A673 (cell line): ENCODE data around the gene XYLB. TPM values are rescaled to one million over a fixed set of nuclear protein-coding genes. Genes with fewer than 3 reads are reported as not detected.

Source experiments
- BruUV-seq: library from RNA; stranded (reverse); fragments of 400-500 nt; replicated peaks from 2 replicates; lab custom pipeline; 2021; lab: Mats Ljungman, UMichigan
- CTCF ChIA-PET: fragments of 300-600 bp; sonication (Branson Sonifier 250); formaldehyde crosslinking; loops from one replicate; lab custom pipeline; 2022; ENCODE audit warnings: antibody characterized with exemption; lab: Charles Lee
- POLR2A ChIA-PET: fragments of 300-600 bp; sonication (Branson Sonifier 250); formaldehyde crosslinking; loops from one replicate; lab custom pipeline; 2022; ENCODE audit warnings: antibody characterized with exemption; ENCODE audit not compliant: low non-redundant PET; lab: Charles Lee
- DNase-seq: peaks from one replicate; pipeline ENCODE4 v3.0.0-alpha.2; 2015; ENCODE audit warnings: low spot score
- H3K27ac ChIP-seq: fragments of 200-600 bp; sonication (generic); 2 replicates; pipeline ENCODE4 v1.5.1; 2016; ENCODE audit warnings: mixed run types, low read depth, mild to moderate bottlenecking, mixed read lengths, antibody characterized with exemption, low read length; ENCODE audit not compliant: poor library complexity, severe bottlenecking
- H3K27me3 ChIP-seq: fragments of 200-600 bp; sonication (generic); replicated peaks from 2 replicates; pipeline ENCODE4 v1.6.1; 2017; ENCODE audit warnings: mixed run types, low read depth, mild to moderate bottlenecking, mixed read lengths, antibody characterized with exemption, low read length; ENCODE audit not compliant: insufficient read depth, poor library complexity
- H3K36me3 ChIP-seq: fragments of 200-600 bp; sonication (generic); 2 replicates; pipeline ENCODE4 v1.6.1; 2016; ENCODE audit warnings: mixed run types, mild to moderate bottlenecking, mixed read lengths, antibody characterized with exemption, low read length; ENCODE audit not compliant: insufficient read depth, poor library complexity, severe bottlenecking
- H3K4me1 ChIP-seq: fragments of 200-600 bp; sonication (generic); 2 replicates; pipeline ENCODE4 v1.6.1; 2017; ENCODE audit warnings: mixed run types, mild to moderate bottlenecking, mixed read lengths, antibody characterized with exemption, low read length; ENCODE audit not compliant: insufficient read depth, poor library complexity, severe bottlenecking
- H3K4me3 ChIP-seq: fragments of 200-600 bp; sonication (generic); 2 replicates; pipeline ENCODE4 v1.5.1; 2016; ENCODE audit warnings: low read depth, mixed run types, mild to moderate bottlenecking, mixed read lengths, low read length; ENCODE audit not compliant: poor library complexity, severe bottlenecking
- H3K9me3 ChIP-seq: fragments of 200-600 bp; sonication (generic); 2 replicates; pipeline ENCODE4 v1.6.1; 2016; ENCODE audit warnings: mixed run types, low read depth, mild to moderate bottlenecking, mixed read lengths, antibody characterized with exemption, low read length; ENCODE audit not compliant: poor library complexity, severe bottlenecking
- EZH2 ChIP-seq: fragments of 200-600 bp; sonication (generic); IDR thresholded peaks from 2 replicates; pipeline ENCODE4 v1.6.1; 2017; ENCODE audit warnings: borderline replicate concordance, low read depth, mild to moderate bottlenecking, mixed read lengths, antibody characterized with exemption, low read length; ENCODE audit not compliant: poor library complexity, severe bottlenecking
- intact Hi-C: fragments of 100-400 bp; cut with micrococcal nuclease; formaldehyde crosslinking; loops from one replicate; pipeline ENCODE4 v1.10.0; 2022; ENCODE audit not compliant: unreplicated experiment
- total RNA-seq: library from RNA; stranded (reverse); gene quantifications from 2 replicates; pipeline ENCODE4 v1.2.3, GENCODE V29; 2021
- TF ChIP-seq, protein P1 (sequence below): fragments of 300-800, 200-600 bp; sonication (generic); conservative IDR thresholded peaks from 2 replicates; pipeline ENCODE4 v1.5.1; 2017; ENCODE audit warnings: low read depth, mild to moderate bottlenecking, antibody characterized with exemption, low read length, moderate library complexity, mixed read lengths

The XYLB gene
- total RNA-seq, 1 experiment from 2014 or later = 3.6 TPM

DNA sequence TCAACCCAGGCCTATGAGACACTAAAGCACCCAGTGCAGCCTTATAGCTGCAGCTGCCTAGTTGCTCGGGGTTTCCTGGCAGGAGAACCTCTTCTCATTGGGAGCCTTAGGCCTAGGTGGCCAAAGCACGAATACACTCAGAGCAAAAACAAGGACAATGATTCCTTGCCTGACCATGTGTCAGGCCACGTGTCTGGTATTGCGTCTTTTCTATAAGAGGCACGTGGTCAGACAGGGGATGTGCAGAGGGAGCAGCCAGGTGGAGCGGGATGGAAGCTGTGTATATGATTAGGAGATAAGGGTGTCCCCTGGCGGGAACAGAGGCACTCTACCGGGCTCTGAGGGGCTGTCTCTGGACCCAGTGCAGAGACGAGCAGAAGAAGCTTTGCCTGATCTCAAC, 38.1 kb upstream of the XYLB start:
- Histone ChIP-seq H3K4me3 (no peak overlapping the region), H3K27ac (no peak overlapping the region), H3K4me1 (no peaks in the 10 kb centered on the region), H3K36me3 (no peaks in the 10 kb centered on the region), H3K27me3 (no peaks in the 10 kb centered on the region), H3K9me3 (no peaks in the 10 kb centered on the region)
- POLR2A ChIA-PET = no interaction called here
- TF ChIP-seq, protein P1, sequence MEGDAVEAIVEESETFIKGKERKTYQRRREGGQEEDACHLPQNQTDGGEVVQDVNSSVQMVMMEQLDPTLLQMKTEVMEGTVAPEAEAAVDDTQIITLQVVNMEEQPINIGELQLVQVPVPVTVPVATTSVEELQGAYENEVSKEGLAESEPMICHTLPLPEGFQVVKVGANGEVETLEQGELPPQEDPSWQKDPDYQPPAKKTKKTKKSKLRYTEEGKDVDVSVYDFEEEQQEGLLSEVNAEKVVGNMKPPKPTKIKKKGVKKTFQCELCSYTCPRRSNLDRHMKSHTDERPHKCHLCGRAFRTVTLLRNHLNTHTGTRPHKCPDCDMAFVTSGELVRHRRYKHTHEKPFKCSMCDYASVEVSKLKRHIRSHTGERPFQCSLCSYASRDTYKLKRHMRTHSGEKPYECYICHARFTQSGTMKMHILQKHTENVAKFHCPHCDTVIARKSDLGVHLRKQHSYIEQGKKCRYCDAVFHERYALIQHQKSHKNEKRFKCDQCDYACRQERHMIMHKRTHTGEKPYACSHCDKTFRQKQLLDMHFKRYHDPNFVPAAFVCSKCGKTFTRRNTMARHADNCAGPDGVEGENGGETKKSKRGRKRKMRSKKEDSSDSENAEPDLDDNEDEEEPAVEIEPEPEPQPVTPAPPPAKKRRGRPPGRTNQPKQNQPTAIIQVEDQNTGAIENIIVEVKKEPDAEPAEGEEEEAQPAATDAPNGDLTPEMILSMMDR = no peak
- TF ChIP-seq EZH2 = no peak
- intact Hi-C loops = no loop called here
- no TSS peak for BruUV-seq
- DNase-seq = no peak
- CTCF ChIA-PET = no interaction called here

DNA sequence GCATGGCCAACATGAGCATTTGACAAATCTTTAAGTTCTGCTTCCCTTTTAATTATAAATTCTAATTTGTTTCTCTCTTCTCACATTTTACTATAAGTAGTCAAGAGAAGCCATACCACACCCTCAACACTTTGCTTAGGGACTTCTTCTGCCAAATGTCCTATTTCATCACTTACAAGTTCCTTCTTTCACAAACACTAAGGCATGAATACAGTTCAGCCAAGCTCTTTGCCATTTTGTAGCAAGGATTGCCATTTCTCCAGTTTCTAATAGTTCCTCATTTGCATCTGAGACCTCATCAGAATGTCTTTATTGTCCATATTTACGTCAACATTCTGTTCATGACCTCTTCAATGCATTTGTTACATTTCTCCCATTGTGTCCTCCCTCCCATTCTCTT, 35.1 kb upstream of the XYLB start:
- TF ChIP-seq, protein P1 = no peak
- no peak for TF ChIP-seq EZH2
- H3K27me3 ChIP-seq = no peaks in the 10 kb centered on the region
- no peak overlapping the region for H3K4me3 ChIP-seq
- H3K27ac ChIP-seq = no peak overlapping the region
- CTCF ChIA-PET = no interaction called here
- H3K36me3 ChIP-seq = no peaks in the 10 kb centered on the region
- no peak for DNase-seq
- no TSS peak for BruUV-seq
- intact Hi-C loops = no loop called here
- H3K4me1 ChIP-seq = no peaks in the 10 kb centered on the region
- no peaks in the 10 kb centered on the region for H3K9me3 ChIP-seq
- POLR2A ChIA-PET = no interaction called here

DNA sequence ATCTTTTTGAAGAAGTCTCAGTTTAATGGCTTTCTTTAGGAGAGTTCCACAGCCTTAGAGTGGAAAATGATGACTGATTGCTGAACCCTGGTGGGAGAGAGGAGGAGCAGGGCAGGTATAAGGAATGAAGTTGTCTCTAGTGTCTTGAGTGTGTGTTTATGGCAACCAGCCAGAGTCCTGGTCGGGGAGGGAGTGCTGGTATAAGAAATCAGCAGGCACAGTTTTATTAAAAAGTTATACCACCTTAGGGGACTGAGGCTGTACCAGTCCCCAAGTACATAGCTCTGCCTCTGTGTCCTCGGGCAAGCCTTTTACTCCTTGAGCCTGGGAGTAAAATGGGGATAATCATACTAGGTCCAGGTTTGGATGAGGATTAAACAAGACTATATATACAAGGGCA, 34.6 kb upstream of the XYLB start:
- Histone ChIP-seq H3K4me3 (no peak overlapping the region), H3K4me1 (no peaks in the 10 kb centered on the region), H3K27ac (no peak overlapping the region), H3K9me3 (no peaks in the 10 kb centered on the region), H3K36me3 (no peaks in the 10 kb centered on the region), H3K27me3 (no peaks in the 10 kb centered on the region)
- intact Hi-C loops = no loop called here
- no peak for DNase-seq
- TF ChIP-seq, protein P1 = no peak
- TF ChIP-seq EZH2 = no peak
- no TSS peak for BruUV-seq
- CTCF ChIA-PET = no interaction called here
- POLR2A ChIA-PET = no interaction called here
